Stomach (tissue), 4 donors: ENCODE measurements around the gene LTO1.

Source experiments
- EP300 ChIP-seq: sonication (generic); formaldehyde crosslinking; IDR thresholded peaks from one replicate; pipeline ENCODE4 v1.6.1; 2017; ENCODE audit warnings: antibody characterized with exemption
- POLR2A ChIP-seq, 4 donors: fragments of 450-650 bp; IDR thresholded peaks; one replicate each; pipeline ENCODE4 v1.6.1; 2016; ENCODE audit warnings: antibody characterized with exemption in 4 of 4, control low read depth in 2 of 4, mild to moderate bottlenecking in 1 of 4, moderate library complexity in 1 of 4

GRCh38 chr11:69715446-69715845 is 40.3 kb upstream of the LTO1 start:
- TF ChIP-seq EP300, result no peak
- TF ChIP-seq POLR2A (IDR thresholded peaks at IDR 0.05), result no peak
